BLaER1 (cell line): ENCODE results near the gene KCNH4.

ENCODE experiments used
- H3K27ac ChIP-seq: shearing (Covaris generic); formaldehyde crosslinking; 2 replicates; pipeline ENCODE4 v1.8.1; 2022
- H3K27me3 ChIP-seq: shearing (Covaris generic); formaldehyde crosslinking; 2 replicates; pipeline ENCODE4 v1.8.1; 2022
- H3K36me3 ChIP-seq: shearing (Covaris generic); formaldehyde crosslinking; 2 replicates; pipeline ENCODE4 v1.8.1; 2022
- H3K4me1 ChIP-seq: shearing (Covaris generic); formaldehyde crosslinking; 2 replicates; pipeline ENCODE4 v1.8.1; 2022
- H3K4me2 ChIP-seq: shearing (Covaris generic); formaldehyde crosslinking; 2 replicates; pipeline ENCODE4 v1.8.1; 2022
- H3K4me3 ChIP-seq: shearing (Covaris generic); formaldehyde crosslinking; 2 replicates; pipeline ENCODE4 v1.8.1; 2022
- H3K9ac ChIP-seq: shearing (Covaris generic); formaldehyde crosslinking; 2 replicates; pipeline ENCODE4 v1.8.1; 2022
- H3K9me3 ChIP-seq: shearing (Covaris generic); formaldehyde crosslinking; 2 replicates; pipeline ENCODE4 v1.8.1; 2022
- H4K20me1 ChIP-seq: shearing (Covaris generic); formaldehyde crosslinking; 2 replicates; pipeline ENCODE4 v1.8.1; 2022
- Cebpa-rat ChIP-seq: shearing (Covaris generic); IDR thresholded peaks from 2 replicates; pipeline ENCODE4 v1.8.1; 2022

The KCNH4 gene

GRCh38 chr17:42131232-42131631, 49.7 kb downstream of the KCNH4 start:
- Histone ChIP-seq H3K4me1 (peaks cover 55% of the 10 kb centered on the region), H3K4me3 (no peak overlapping the region), H3K9ac (peak overlapping the region; percentile 51; the same call in 1 of the 2 replicates), H4K20me1 (peaks cover 71% of the 10 kb centered on the region), H3K36me3 (peaks cover 61% of the 10 kb centered on the region), H3K9me3 (no peaks in the 10 kb centered on the region), H3K27ac (peak overlapping the region; percentile 32), H3K4me2 (peak overlapping the region; percentile 71), H3K27me3 (no peaks in the 10 kb centered on the region)
- no peak for TF ChIP-seq Cebpa-rat

DNA sequence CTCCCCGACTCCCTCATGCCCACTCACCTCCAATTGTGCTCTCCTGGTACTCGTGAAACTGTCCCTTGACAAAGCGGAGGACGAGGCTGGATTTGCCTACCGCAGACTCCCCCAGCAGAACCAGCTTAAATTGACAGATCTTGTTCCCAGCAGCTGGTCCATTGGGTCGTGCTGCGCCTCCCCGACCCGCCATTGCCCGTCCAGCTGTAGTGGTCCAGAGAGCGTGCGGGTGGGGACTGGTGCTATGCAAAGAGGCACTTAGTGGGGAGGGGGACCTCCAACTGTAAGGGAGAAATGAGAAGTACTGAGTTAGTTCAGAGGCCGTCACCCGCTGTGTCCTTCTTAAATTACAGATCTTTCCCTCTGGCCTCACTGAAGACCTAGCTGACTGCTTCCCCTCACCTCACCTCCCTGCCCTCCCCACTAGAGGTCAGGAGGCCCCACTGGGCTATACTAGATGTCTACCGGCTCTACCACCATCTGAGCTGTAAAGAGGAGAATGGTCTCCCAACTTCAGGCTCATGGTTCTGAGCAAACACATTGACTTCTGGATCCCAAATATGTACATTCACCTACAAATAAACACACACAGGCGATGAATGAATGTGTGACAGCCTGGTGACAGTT, 50.5 kb downstream of the KCNH4 start:
- Histone ChIP-seq H4K20me1 (peaks cover 63% of the 10 kb centered on the region), H3K27ac (peak overlapping the region; percentile 11; the same call in 1 of the 2 replicates), H3K4me2 (no peak overlapping the region), H3K27me3 (no peaks in the 10 kb centered on the region), H3K4me1 (peaks cover 47% of the 10 kb centered on the region), H3K9me3 (no peaks in the 10 kb centered on the region), H3K36me3 (peaks cover 61% of the 10 kb centered on the region), H3K4me3 (no peak overlapping the region), H3K9ac (no peak overlapping the region)
- no peak for TF ChIP-seq Cebpa-rat

GRCh38 chr17:42129109-42129837, 51.7 kb downstream of the KCNH4 start:
- H3K27ac ChIP-seq, result no peak overlapping the region
- peaks cover 67% of the 10 kb centered on the region for H3K36me3 ChIP-seq
- no peak overlapping the region for H3K9ac ChIP-seq
- H3K4me1 ChIP-seq, result peaks cover 36% of the 10 kb centered on the region
- TF ChIP-seq Cebpa-rat, result no peak
- no peaks in the 10 kb centered on the region for H3K9me3 ChIP-seq
- peaks cover 52% of the 10 kb centered on the region for H4K20me1 ChIP-seq
- H3K4me2 ChIP-seq, result no peak overlapping the region
- no peaks in the 10 kb centered on the region for H3K27me3 ChIP-seq
- H3K4me3 ChIP-seq, result no peak overlapping the region

DNA sequence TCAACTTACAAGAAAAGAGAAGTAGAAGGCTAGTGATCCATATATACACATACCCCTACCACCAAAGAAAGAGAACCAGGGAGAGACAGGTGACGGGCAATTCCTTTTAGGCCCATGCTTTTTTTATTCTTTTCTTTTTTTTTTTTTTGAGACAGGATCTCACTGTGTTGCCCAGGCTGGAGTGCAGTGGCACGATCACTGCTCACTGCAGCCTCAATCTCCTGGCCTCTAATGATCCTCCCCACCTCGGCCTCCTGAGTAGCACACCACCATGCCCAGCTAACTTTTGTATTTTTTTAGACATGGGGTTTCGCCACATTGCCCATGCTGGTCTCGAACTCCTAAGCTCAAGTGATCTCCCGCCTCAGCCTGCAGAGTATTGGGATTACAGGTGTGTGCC, 53.5 kb downstream of the KCNH4 start:
- Histone ChIP-seq H3K36me3 (peaks cover 79% of the 10 kb centered on the region), H3K9ac (no peak overlapping the region), H3K27ac (no peak overlapping the region), H3K9me3 (no peaks in the 10 kb centered on the region), H4K20me1 (peaks cover 33% of the 10 kb centered on the region), H3K4me2 (no peak overlapping the region), H3K4me1 (peaks cover 18% of the 10 kb centered on the region), H3K4me3 (no peak overlapping the region), H3K27me3 (no peaks in the 10 kb centered on the region)
- no peak for TF ChIP-seq Cebpa-rat

DNA sequence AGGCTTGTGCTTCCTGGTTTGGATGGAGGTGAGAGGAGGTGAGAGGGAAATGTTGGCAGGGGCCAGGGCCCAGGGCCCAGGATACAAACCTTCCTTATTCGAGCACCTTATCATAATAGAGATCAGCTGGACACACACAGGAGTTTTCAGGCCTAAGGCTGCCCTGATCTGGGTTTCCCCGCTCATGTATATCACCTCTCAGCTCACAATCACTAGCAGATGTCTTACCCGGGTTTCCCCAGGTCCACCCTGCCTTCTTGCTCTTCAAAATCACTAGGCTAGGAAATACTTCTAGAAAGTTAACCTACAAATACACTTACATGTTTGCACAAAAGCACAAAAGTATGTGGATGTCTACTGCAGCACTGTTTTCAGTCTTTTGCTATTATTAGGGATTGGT, 54.1 kb downstream of the KCNH4 start:
- H3K9ac ChIP-seq, result no peak overlapping the region
- H3K27me3 ChIP-seq, result no peaks in the 10 kb centered on the region
- peaks cover 85% of the 10 kb centered on the region for H3K36me3 ChIP-seq
- H3K4me3 ChIP-seq, result no peak overlapping the region
- H3K27ac ChIP-seq, result no peak overlapping the region
- no peak overlapping the region for H3K4me2 ChIP-seq
- no peaks in the 10 kb centered on the region for H3K9me3 ChIP-seq
- no peak for TF ChIP-seq Cebpa-rat
- peaks cover 27% of the 10 kb centered on the region for H4K20me1 ChIP-seq
- peaks cover 12% of the 10 kb centered on the region for H3K4me1 ChIP-seq

DNA sequence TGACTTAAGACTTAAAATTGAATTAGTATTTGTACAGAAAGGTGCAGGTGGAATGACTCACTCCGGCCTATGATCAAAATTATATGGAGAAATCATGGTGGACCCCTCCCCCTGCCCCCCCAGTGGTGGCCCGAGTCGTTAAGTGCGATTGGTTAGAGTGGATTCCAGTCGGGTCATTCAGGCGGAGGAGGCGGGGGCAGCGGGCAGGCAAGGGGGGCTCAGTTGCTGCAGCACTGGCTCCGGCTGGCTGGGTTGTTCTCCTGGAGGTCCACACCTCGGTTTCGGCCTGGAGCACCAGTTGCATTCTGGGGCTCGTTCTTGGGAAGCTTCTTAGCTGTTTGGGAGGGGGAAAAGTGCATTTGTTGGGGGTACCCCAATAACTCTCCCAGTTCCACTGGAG, 55.4 kb downstream of the KCNH4 start:
- Histone ChIP-seq H3K4me3 (no peak overlapping the region), H3K27me3 (no peaks in the 10 kb centered on the region), H3K9me3 (no peaks in the 10 kb centered on the region), H3K36me3 (peaks cover 79% of the 10 kb centered on the region), H3K4me2 (no peak overlapping the region), H3K9ac (no peak overlapping the region), H3K27ac (no peak overlapping the region), H4K20me1 (peaks cover 15% of the 10 kb centered on the region), H3K4me1 (peaks cover 5% of the 10 kb centered on the region)
- no peak for TF ChIP-seq Cebpa-rat

DNA sequence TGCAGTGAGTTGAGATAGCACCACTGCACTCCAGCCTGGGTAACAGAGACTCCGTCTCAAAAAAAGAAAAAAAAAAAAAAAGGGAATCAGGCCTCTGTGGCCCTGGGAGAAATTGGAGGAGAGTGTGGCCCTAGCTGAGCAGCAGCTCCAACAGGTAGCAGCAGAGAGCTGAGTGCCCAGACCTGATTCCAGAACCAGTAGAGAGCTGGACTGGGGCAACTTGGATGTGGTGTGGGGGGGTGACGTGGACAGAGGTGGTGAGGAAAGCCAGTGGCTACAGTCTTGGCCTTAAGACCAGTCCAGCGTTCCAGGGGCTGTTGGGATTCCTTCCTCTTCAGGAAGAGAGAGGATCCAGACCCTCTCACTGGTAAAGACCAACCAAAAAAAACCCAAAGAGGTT, 56.7 kb downstream of the KCNH4 start:
- no peak overlapping the region for H3K4me3 ChIP-seq
- H3K36me3 ChIP-seq, result peaks cover 69% of the 10 kb centered on the region
- peaks cover 19% of the 10 kb centered on the region for H3K4me1 ChIP-seq
- H3K27ac ChIP-seq, result no peak overlapping the region
- TF ChIP-seq Cebpa-rat, result no peak
- H3K9me3 ChIP-seq, result no peaks in the 10 kb centered on the region
- peaks cover 1% of the 10 kb centered on the region for H4K20me1 ChIP-seq
- H3K4me2 ChIP-seq, result no peak overlapping the region
- H3K27me3 ChIP-seq, result no peaks in the 10 kb centered on the region
- H3K9ac ChIP-seq, result no peak overlapping the region

GRCh38 chr17:42122371-42123303, 58.3 kb downstream of the KCNH4 start, which contains the start of gene HSPB9:
TSS of gene HSPB9 (plus strand) at chr17:42122804. CDS start at chr17:42122851, 47 bp downstream.
- no peak within 1 kb of the TSS for H3K4me3 ChIP-seq
- no peaks in the 10 kb centered on the region for H3K9me3 ChIP-seq
- peak within 1 kb of the TSS; percentile 49; the same call in 1 of the 2 replicates for H3K27ac ChIP-seq
- peaks cover 67% of the 10 kb centered on the region for H3K36me3 ChIP-seq
- no peak for TF ChIP-seq Cebpa-rat
- peak within 1 kb of the TSS; percentile 85 for H3K4me2 ChIP-seq
- H3K9ac ChIP-seq, result no peak within 1 kb of the TSS
- no peaks in the 10 kb centered on the region for H4K20me1 ChIP-seq
- peaks cover 19% of the 10 kb centered on the region for H3K4me1 ChIP-seq
- H3K27me3 ChIP-seq, result no peaks in the 10 kb centered on the region
